ENCODE results near the gene PLXNA4. TPM values are rescaled to one million over a fixed set of nuclear protein-coding genes. Genes with fewer than 3 reads are reported as not detected.
A peak's percentile ranks its signal among the peaks of the same experiment; 100 is the strongest.

PLXNA4 gene
- total RNA-seq, 1 donor from 2014 or later = 21.7 TPM

GRCh38 chr7:132618956-132619305, 42.7 kb upstream of the PLXNA4 start:
- no peak overlapping the region for H3K27ac Mint-ChIP-seq (ENCODE audit: unreplicated experiment)
- no peak for TF ChIP-seq CTCF (conservative IDR thresholded peaks at IDR 0.05)
- peaks cover 6% of the 10 kb centered on the region for H3K27me3 Mint-ChIP-seq (ENCODE audit: low read depth)
- no peak overlapping the region for H3K4me3 Mint-ChIP-seq
- peaks cover 14% of the 10 kb centered on the region for H3K4me1 Mint-ChIP-seq
- peaks cover 3% of the 10 kb centered on the region for H3K9me3 Mint-ChIP-seq
- no peak for DNase-seq (ENCODE audit: low read depth, low spot score)
- H3K36me3 Mint-ChIP-seq (ENCODE audit: low read depth) = no peaks in the 10 kb centered on the region

GRCh38 chr7:132618271-132618955, 42.1 kb upstream of the PLXNA4 start:
- no peaks in the 10 kb centered on the region for H3K36me3 Mint-ChIP-seq (ENCODE audit: low read depth)
- H3K4me1 Mint-ChIP-seq = peaks cover 14% of the 10 kb centered on the region
- H3K27me3 Mint-ChIP-seq (ENCODE audit: low read depth) = peaks cover 6% of the 10 kb centered on the region
- H3K27ac Mint-ChIP-seq (ENCODE audit: unreplicated experiment) = no peak overlapping the region
- TF ChIP-seq CTCF (conservative IDR thresholded peaks at IDR 0.05) = no peak
- no peak for DNase-seq (ENCODE audit: low read depth, low spot score)
- H3K9me3 Mint-ChIP-seq = peaks cover 3% of the 10 kb centered on the region
- no peak overlapping the region for H3K4me3 Mint-ChIP-seq

- H3K27me3 Mint-ChIP-seq (ENCODE audit: low read depth) = peaks cover 6% of the 10 kb centered on the region
- H3K9me3 Mint-ChIP-seq = no peaks in the 10 kb centered on the region
- H3K4me3 Mint-ChIP-seq = no peak overlapping the region
- peaks cover 14% of the 10 kb centered on the region for H3K4me1 Mint-ChIP-seq
- no peaks in the 10 kb centered on the region for H3K36me3 Mint-ChIP-seq (ENCODE audit: low read depth)
- no peak overlapping the region for H3K27ac Mint-ChIP-seq (ENCODE audit: unreplicated experiment)
- TF ChIP-seq CTCF (conservative IDR thresholded peaks at IDR 0.05) = peak; percentile 29
- peak; percentile 3 for DNase-seq (ENCODE audit: low read depth, low spot score)
Observed at GRCh38 chr7:132614428-132615318, 38.4 kb upstream of the PLXNA4 start.

GRCh38 chr7:132613737-132614136, 37.5 kb upstream of the PLXNA4 start:
- H3K27ac Mint-ChIP-seq (ENCODE audit: unreplicated experiment) = no peak overlapping the region
- H3K36me3 Mint-ChIP-seq (ENCODE audit: low read depth) = no peaks in the 10 kb centered on the region
- no peaks in the 10 kb centered on the region for H3K9me3 Mint-ChIP-seq
- DNase-seq (ENCODE audit: low read depth, low spot score) = no peak
- H3K4me1 Mint-ChIP-seq = peaks cover 14% of the 10 kb centered on the region
- H3K4me3 Mint-ChIP-seq = no peak overlapping the region
- peaks cover 6% of the 10 kb centered on the region for H3K27me3 Mint-ChIP-seq (ENCODE audit: low read depth)
- no peak for TF ChIP-seq CTCF (conservative IDR thresholded peaks at IDR 0.05)

- Mint-ChIP-seq H3K4me1 (peaks cover 12% of the 10 kb centered on the region), H3K9me3 (no peaks in the 10 kb centered on the region), H3K36me3 (ENCODE audit: low read depth) (no peaks in the 10 kb centered on the region), H3K4me3 (no peak overlapping the region), H3K27ac (ENCODE audit: unreplicated experiment) (no peak overlapping the region), H3K27me3 (ENCODE audit: low read depth) (peaks cover 6% of the 10 kb centered on the region)
- DNase-seq (ENCODE audit: low read depth, low spot score) = no peak
- no peak for TF ChIP-seq CTCF (conservative IDR thresholded peaks at IDR 0.05)
Observed at GRCh38 chr7:132610995-132611394, 34.7 kb upstream of the PLXNA4 start.
